ENCODE results near the gene CPAMD8.

DNA sequence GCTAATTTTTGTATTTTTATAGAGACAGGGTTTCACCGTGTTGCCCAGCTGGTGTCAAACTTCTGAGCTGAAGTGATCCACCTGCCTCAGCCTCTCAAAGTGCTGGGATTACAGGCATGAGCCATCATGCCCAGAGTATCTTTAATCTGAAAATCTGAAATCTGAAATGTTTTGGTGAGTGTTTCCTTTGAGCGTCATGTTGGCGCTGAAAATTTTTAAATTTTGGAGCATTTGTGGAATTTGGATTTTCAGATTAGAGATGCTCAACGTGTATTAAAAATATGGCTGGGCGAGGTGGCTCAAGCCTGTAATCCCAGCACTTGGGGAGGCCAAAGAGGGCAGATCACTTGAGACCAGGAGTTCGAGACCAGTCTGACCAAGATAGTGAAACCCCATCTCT, 5.1 kb upstream of the CPAMD8 start:
- TF ChIP-seq, protein P1, sequence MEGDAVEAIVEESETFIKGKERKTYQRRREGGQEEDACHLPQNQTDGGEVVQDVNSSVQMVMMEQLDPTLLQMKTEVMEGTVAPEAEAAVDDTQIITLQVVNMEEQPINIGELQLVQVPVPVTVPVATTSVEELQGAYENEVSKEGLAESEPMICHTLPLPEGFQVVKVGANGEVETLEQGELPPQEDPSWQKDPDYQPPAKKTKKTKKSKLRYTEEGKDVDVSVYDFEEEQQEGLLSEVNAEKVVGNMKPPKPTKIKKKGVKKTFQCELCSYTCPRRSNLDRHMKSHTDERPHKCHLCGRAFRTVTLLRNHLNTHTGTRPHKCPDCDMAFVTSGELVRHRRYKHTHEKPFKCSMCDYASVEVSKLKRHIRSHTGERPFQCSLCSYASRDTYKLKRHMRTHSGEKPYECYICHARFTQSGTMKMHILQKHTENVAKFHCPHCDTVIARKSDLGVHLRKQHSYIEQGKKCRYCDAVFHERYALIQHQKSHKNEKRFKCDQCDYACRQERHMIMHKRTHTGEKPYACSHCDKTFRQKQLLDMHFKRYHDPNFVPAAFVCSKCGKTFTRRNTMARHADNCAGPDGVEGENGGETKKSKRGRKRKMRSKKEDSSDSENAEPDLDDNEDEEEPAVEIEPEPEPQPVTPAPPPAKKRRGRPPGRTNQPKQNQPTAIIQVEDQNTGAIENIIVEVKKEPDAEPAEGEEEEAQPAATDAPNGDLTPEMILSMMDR (IDR thresholded peaks at IDR 0.05) = no peak
- no peak for TF ChIP-seq POLR2A (IDR thresholded peaks at IDR 0.05)

All from right lobe of liver (tissue), 4 donors.